ENCODE data around the gene TMEM161B.
"Not testable (repeated sequence)": the region's sequence is repeated elsewhere in the genome, so short reads cannot be mapped to it uniquely, and the experiment has no call there.

TMEM161B gene

DNA sequence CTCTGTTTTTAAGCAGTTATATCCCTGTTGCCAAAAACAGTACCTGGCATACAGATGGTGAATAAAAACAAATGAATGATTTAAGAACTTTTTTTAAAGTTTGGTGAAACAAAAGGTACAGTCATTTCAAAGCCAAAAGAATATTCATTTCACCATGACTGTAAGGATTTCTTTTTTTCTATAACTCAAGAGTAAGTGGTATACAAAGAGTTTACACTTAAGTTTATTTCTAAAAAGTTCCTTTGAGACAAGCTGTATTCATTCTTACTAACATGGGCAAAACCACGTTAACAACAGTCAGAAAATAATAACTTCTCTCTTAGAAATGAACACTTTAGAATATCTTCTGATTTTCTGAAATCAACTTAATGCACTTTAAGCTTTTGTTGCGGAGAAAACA lies 5.3 kb downstream of the TMEM161B start:
- peaks cover 36 to 50% of the 10 kb centered on the region in 2 donors for H3K36me3 Mint-ChIP-seq
- H3K9me3 Mint-ChIP-seq: peaks cover 3 to 4% of the 10 kb centered on the region in 2 donors
- H3K4me3 Mint-ChIP-seq: no peak overlapping the region
- H3K27me3 Mint-ChIP-seq: no peaks in the 10 kb centered on the region
- DNase-seq (no peak), ATAC-seq (replicated peaks) (no peak)
- H3K27ac Mint-ChIP-seq: no peak overlapping the region
- H3K4me1 Mint-ChIP-seq: peaks cover 23 to 56% of the 10 kb centered on the region in 2 donors

DNA sequence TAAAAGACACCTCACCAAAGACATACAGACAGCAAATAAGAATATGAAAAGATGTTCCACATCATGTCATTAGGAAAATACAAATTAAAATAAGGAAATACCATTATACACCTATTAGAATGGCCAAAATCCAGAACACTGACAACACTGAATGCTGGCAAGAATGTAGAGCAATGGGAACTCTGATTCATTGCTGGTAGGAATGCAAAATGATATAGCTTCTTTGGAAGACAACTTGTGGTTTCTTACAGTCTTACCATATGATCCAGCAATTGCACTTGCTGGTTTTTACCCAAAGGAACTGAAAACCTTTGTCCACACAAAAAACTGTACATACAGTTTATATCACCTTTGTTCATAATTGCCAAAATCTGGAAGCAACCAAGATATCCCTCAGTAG lies 6.5 kb downstream of the TMEM161B start:
- H3K4me3 Mint-ChIP-seq: no peak overlapping the region
- H3K4me1 Mint-ChIP-seq: peaks cover 17 to 47% of the 10 kb centered on the region in 2 donors
- DNase-seq (no peak), ATAC-seq (replicated peaks) (peak; percentile 34 to 39)
- no peaks in the 10 kb centered on the region for H3K27me3 Mint-ChIP-seq
- H3K27ac Mint-ChIP-seq: peak overlapping the region; percentile 44
- peaks cover 3 to 4% of the 10 kb centered on the region in 2 donors for H3K9me3 Mint-ChIP-seq
- H3K36me3 Mint-ChIP-seq: peaks cover 35 to 49% of the 10 kb centered on the region in 2 donors

DNA sequence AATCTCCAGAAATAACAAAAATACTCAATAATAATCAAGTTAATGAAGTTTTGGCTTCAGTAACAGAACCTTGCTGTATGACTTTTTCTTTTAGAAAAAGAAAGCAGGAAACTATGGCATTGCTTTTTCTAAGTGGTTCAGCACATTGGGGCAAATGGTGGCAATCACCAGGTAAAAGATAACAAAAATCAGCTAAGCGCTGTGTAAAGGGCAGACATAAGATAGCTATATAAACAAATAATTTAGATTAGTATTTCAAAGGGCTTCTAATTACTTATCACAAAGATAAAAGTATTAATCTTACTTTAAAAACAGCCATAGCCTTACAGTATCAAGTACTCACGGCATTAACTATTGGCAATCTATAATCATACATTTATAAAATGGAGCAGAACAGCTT lies 10.0 kb downstream of the TMEM161B start:
- peaks cover 21 to 39% of the 10 kb centered on the region in 2 donors for H3K4me1 Mint-ChIP-seq
- ATAC-seq (replicated peaks) (no peak), DNase-seq (no peak)
- H3K27ac Mint-ChIP-seq: no peak overlapping the region
- no peaks in the 10 kb centered on the region for H3K9me3 Mint-ChIP-seq
- H3K27me3 Mint-ChIP-seq: no peaks in the 10 kb centered on the region
- no peak overlapping the region for H3K4me3 Mint-ChIP-seq
- H3K36me3 Mint-ChIP-seq: peaks cover 25 to 36% of the 10 kb centered on the region in 2 donors

DNA sequence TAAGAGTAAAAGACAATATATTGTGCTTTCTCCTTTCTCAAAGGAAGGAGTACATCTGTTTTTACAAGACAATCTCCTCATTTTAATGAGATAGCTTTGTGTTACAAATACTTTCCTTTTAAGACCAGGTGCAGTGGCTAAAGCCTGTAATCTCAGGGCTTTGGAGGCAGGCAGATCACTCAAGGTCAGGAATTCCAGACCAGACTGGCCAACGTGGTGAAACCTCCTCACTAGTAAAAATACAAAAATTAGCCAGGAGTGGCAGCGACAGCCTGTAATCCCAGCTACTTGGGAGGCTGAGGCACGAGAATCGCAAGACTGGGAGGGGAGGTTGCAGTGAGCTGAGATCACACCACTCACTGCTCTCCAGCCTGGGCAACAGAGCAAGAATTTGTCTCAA lies 11.8 kb downstream of the TMEM161B start:
- no peak for ATAC-seq (replicated peaks)
- Mint-ChIP-seq H3K36me3 (peaks cover 33 to 41% of the 10 kb centered on the region in 2 donors), H3K27me3 (no peaks in the 10 kb centered on the region), H3K9me3 (peaks cover 0 to 2% of the 10 kb centered on the region in 2 donors), H3K4me1 (peaks cover 25 to 28% of the 10 kb centered on the region in 2 donors), H3K4me3 (no peak overlapping the region), H3K27ac (no peak overlapping the region)
- no peak for DNase-seq

DNA sequence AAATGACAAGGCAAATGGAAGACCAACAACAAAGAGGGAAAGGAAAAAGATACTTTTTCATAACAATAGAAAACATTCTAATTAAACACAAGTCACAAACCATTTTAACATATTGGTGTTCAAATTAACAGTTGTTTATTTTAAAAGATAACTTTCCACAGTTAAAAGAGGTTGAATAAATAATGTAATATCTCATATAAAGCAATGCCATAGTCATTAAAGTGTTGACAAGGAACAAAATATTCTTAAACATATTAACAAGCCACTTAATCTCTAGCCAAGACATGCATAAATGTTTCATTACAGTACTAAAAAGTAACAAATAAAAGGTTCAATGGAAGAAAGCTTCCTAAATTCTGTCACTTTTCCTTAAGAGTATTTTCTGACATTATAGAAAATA lies 12.6 kb downstream of the TMEM161B start:
- no peak for DNase-seq
- ATAC-seq (replicated peaks): no peak
- H3K9me3 Mint-ChIP-seq: peaks cover under 1 to 2% of the 10 kb centered on the region in 2 donors
- H3K4me1 Mint-ChIP-seq: peaks cover 23 to 24% of the 10 kb centered on the region in 2 donors
- H3K27ac Mint-ChIP-seq: no peak overlapping the region
- H3K4me3 Mint-ChIP-seq: no peak overlapping the region
- H3K27me3 Mint-ChIP-seq: no peaks in the 10 kb centered on the region
- peaks cover 30 to 36% of the 10 kb centered on the region in 2 donors for H3K36me3 Mint-ChIP-seq

DNA sequence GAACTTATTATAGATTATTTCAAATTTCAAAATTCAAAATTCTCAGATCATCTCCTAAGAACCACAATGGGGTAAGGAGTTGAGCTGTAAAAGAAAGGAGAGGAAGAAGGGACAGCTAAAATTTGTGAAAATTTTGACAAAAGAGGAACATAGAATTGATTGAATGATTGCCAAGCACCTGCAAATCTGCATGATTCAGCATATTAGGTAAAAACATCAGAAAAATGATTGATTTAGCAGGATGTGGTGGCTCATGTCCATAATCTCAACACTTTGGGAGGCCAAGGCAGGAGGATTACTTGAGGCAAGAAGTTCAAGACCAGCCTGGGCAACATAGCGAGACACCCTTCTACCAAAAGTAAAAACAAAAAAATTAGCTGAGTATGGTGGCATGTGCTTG lies 14.3 kb downstream of the TMEM161B start:
- H3K4me3 Mint-ChIP-seq: no peak overlapping the region
- H3K4me1 Mint-ChIP-seq: peaks cover 38 to 40% of the 10 kb centered on the region in 2 donors
- DNase-seq (no peak), ATAC-seq (replicated peaks) (no peak)
- H3K27ac Mint-ChIP-seq: no peak overlapping the region
- H3K9me3 Mint-ChIP-seq: peaks cover 5% of the 10 kb centered on the region in 2 donors
- H3K36me3 Mint-ChIP-seq: peaks cover 37 to 53% of the 10 kb centered on the region in 2 donors
- H3K27me3 Mint-ChIP-seq: no peaks in the 10 kb centered on the region

DNA sequence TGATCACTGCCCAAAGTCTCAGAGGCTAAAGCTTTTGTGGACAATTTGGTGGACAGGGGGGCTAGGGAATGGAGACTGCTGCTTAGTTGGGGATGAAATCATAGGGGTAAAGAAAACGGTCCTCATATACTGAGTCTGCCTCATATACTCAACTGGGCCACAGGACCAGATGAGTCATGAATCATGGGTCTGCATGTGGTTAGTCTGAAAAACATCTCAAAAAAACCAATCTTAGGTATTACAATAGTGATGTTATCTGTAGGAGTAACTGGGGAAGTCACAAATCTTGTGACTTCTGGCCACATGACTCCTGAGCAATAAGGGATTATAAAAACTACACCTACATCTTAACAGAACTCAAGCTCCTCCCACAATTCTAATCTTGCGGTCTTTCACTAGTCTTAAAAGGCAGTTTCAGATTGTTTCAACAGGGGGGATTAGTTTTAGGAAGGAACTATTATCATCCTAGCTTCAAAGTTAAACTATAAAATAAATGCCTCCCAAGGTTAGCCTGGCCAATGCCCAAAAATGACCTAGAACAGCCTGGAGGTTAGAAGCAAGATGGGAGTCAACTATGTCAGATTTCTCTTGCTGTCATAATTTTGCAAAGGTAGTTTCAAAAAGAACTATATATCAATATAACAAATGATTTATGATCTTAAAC lies 17.5 kb downstream of the TMEM161B start:
- Mint-ChIP-seq H3K36me3 (peaks cover 40 to 66% of the 10 kb centered on the region in 2 donors), H3K27me3 (no peaks in the 10 kb centered on the region), H3K27ac (peak overlapping the region; percentile 84), H3K4me1 (peaks cover 42 to 54% of the 10 kb centered on the region in 2 donors), H3K4me3 (peak overlapping the region in 1 of 2 donors; percentile 18), H3K9me3 (peaks cover 5% of the 10 kb centered on the region in 2 donors)
- DNase-seq: no peak
- peak; percentile 88 for ATAC-seq (replicated peaks)

DNA sequence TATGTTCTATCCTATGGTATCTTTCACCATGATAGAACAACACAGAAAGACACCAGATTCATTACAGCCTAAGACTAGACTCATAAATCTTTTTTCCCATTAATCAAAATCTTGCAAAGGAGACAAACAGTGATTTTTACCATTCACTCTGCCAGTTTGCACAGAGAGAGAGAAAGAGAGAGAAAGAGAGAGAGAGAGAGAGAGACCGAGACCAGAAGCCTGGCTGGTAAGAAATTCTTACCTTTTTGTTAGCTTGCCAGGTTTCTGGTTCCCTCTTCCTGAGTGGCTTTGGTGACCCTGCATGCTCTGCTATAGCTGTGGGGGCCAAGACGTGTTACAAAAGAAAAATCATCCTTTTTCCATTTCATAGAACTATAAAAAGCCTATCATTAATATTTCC lies 18.6 kb downstream of the TMEM161B start:
- Mint-ChIP-seq H3K4me3 (no peak overlapping the region), H3K9me3 (peaks cover 5% of the 10 kb centered on the region in 2 donors), H3K27ac (peak overlapping the region; percentile 84), H3K36me3 (peaks cover 40 to 66% of the 10 kb centered on the region in 2 donors), H3K4me1 (peaks cover 42 to 54% of the 10 kb centered on the region in 2 donors), H3K27me3 (no peaks in the 10 kb centered on the region)
- DNase-seq: no peak
- ATAC-seq (replicated peaks): no peak

DNA sequence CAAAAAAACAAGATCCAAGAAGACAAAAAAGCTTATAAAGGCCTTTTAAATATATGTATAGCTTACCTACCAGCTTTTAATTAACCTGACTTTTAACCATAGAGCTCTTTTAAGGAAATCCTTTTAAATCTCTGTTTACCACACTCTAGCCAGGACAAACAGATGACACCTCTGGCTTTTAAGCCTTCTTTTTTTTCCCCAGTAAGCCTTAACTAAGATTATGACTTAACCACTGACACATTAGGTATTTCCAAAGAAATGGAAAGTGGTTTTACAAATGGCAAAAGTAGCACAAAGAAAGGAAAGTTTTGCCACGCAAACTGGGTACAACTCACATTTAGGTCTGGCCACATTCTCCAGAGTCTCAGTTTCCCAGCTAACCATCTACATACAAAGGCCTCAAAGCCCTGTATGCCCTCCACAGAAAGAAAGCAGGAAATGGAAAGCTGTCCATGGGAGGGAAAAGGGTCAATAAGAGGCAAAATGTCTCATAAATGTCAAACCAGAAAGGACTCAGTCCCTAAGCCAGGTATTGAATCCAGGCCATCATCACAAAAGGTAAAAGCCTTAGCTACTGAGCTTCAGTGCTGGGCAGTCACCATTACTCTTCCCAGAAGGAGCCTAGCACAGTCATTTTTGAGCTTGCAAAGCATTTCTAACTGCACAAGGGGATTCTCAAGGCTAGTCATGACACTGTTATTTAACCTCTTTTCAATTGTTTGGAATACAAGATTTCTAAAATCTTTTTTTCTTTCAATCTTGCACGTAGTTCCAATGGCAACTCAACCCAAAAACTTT lies 19.7 kb downstream of the TMEM161B start:
- H3K4me3 Mint-ChIP-seq: peak overlapping the region in 1 of 2 donors; percentile 47
- H3K36me3 Mint-ChIP-seq: peaks cover 37 to 65% of the 10 kb centered on the region in 2 donors
- DNase-seq (no peak), ATAC-seq (replicated peaks) (peak; percentile 48 to 64)
- peaks cover 5% of the 10 kb centered on the region in 2 donors for H3K9me3 Mint-ChIP-seq
- peak overlapping the region; percentile 84 for H3K27ac Mint-ChIP-seq
- no peaks in the 10 kb centered on the region for H3K27me3 Mint-ChIP-seq
- peaks cover 41 to 53% of the 10 kb centered on the region in 2 donors for H3K4me1 Mint-ChIP-seq

DNA sequence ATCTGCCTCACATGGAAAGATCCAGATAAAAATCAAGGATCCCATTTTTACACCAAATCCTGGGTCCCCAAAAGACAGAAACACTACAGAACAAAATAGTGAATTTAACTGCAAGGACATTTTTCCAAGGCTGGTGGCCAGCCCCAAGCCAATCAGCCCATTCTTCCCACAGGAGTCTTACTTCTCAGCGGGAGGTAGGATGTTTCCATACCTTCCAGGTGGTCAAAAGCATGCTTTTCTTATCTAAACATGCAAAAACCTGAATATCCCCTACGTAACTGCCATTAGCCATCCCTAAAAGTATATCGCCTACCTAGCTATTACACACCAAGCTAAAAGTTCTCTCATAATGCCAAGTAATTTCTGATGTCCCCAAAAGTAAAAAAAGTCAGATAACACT lies 20.6 kb downstream of the TMEM161B start:
- no peaks in the 10 kb centered on the region for H3K27me3 Mint-ChIP-seq
- H3K36me3 Mint-ChIP-seq: peaks cover 35 to 61% of the 10 kb centered on the region in 2 donors
- H3K27ac Mint-ChIP-seq: peak overlapping the region; percentile 84
- DNase-seq: no peak
- peaks cover 41 to 49% of the 10 kb centered on the region in 2 donors for H3K4me1 Mint-ChIP-seq
- peaks cover 5% of the 10 kb centered on the region in 2 donors for H3K9me3 Mint-ChIP-seq
- ATAC-seq (replicated peaks): no peak
- H3K4me3 Mint-ChIP-seq: peak overlapping the region in 1 of 2 donors; percentile 37

DNA sequence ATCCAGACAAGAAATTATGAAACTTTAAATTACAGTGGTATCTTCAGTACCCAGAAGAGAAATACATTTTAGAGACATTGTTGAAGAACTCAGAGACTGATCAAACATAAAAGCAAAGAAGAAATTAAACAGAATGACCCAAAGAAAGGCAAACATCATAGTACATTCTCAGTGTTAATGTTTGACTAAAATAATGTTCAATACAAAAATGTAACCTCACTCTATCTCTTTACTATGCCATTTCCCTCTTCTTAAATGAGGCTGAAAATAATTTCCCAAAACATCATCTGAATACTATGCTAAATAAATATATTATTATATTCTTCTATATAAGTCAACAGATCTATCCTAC lies 22.8 kb downstream of the TMEM161B start:
- DNase-seq (no peak), ATAC-seq (replicated peaks) (no peak)
- peaks cover 41 to 55% of the 10 kb centered on the region in 2 donors for H3K4me1 Mint-ChIP-seq
- H3K36me3 Mint-ChIP-seq: peaks cover 31 to 53% of the 10 kb centered on the region in 2 donors
- no peak overlapping the region for H3K27ac Mint-ChIP-seq
- H3K9me3 Mint-ChIP-seq: peaks cover 3% of the 10 kb centered on the region in 2 donors
- no peaks in the 10 kb centered on the region for H3K27me3 Mint-ChIP-seq
- H3K4me3 Mint-ChIP-seq: no peak overlapping the region

DNA sequence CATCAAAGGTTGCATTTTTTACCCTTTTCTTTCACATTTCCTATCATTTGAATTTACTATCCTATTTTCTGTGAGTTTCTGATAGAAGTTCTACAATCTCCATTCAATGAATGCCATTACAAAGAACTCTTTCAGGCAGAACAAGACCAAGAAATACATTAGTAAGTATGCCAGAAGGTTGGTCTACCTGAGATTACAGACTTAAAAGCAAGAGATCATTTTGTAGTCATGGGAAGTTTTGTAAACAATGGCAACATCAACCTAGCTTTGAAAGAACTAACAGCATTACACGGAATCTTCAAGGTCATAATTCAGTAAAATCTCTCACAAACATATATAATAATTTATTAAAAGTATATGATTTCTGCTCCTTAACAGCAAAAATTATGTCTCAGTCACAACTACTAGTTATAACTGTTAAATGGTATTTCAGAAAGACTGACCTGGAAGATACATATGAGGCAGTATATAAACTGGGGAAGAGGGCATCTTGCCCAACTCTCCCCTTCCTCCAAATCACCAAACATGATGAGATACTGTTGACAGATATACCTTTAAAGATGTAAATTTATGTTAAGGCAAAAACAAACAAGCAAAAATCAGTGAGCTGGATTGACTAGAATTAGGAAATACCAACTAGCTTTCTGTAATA lies 23.3 kb downstream of the TMEM161B start:
- Mint-ChIP-seq H3K4me3 (no peak overlapping the region), H3K27ac (no peak overlapping the region), H3K27me3 (no peaks in the 10 kb centered on the region), H3K4me1 (peaks cover 36 to 50% of the 10 kb centered on the region in 2 donors), H3K9me3 (no peaks in the 10 kb centered on the region), H3K36me3 (peaks cover 27 to 48% of the 10 kb centered on the region in 2 donors)
- DNase-seq (no peak), ATAC-seq (replicated peaks) (no peak)

DNA sequence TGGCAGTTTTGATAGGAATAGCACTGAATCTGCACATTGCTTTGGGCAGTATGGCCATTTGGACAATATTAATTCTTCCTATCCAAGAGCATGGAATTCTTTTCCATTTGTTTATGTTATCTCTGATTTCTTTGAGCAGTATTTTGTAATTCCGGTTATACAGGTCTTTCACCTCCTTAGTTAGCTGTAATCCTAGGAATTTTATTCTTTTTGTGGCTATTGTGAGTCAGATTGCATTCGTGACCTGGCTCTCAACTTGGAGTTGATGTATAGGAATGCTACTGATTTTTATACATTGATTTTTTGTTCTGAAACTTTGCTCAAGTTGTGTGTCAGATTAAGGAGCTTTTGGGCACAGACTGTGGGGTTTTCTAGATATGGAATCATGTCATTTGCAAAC lies 24.0 kb downstream of the TMEM161B start:
- Mint-ChIP-seq H3K36me3 (peaks cover 24 to 41% of the 10 kb centered on the region in 2 donors), H3K4me3 (no peak overlapping the region), H3K4me1 (peaks cover 29 to 43% of the 10 kb centered on the region in 2 donors), H3K9me3 (no peaks in the 10 kb centered on the region), H3K27ac (no peak overlapping the region), H3K27me3 (no peaks in the 10 kb centered on the region)
- ATAC-seq (replicated peaks) (no peak), DNase-seq (no peak)

DNA sequence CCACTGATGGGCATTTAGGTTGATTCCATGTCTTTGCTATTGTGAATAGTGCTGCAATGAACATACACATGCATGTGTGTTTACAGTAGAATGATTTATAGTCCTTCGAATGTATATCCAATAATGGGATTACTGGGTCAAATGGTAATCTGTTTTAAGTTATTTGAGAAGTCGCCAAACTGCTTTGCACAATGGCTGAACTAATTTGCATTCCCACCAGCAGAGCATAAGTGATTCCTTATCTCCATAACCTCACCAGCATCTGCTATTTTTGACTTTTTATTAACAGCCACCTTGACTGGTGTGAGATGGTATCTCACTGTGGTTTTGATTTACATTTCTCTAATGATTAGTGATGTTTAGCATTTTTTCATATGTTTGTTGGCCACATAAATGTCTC lies 25.2 kb downstream of the TMEM161B start:
- H3K9me3 Mint-ChIP-seq; H3K27me3 Mint-ChIP-seq; H3K27ac Mint-ChIP-seq; H3K4me3 Mint-ChIP-seq; DNase-seq; ATAC-seq (replicated peaks): not testable (repeated sequence)
- peaks cover 22 to 32% of the 10 kb centered on the region in 2 donors for H3K36me3 Mint-ChIP-seq
- H3K4me1 Mint-ChIP-seq: peaks cover 24 to 40% of the 10 kb centered on the region in 2 donors
